ENCODE measurements around the gene KCNC1.

- TF ChIP-seq TAF1 (IDR thresholded peaks at IDR 0.05; ENCODE audit: low read depth, low read length) (no peak), POLR2AphosphoS5 (IDR thresholded peaks at IDR 0.05; ENCODE audit: low read depth, low read length) (no peak), POLR2A (IDR thresholded peaks at IDR 0.05; ENCODE audit: low read depth, low read length) (no peak), SPI1 (IDR thresholded peaks at IDR 0.05; ENCODE audit: low read depth, low read length) (no peak), POU2F2 (IDR thresholded peaks at IDR 0.05; ENCODE audit: low read depth, low read length) (no peak)
Observed at GRCh38 chr11:17781221-17781620, 46.6 kb downstream of the KCNC1 start.
